ENCODE data around the gene SDHAF1. TPM values are rescaled to one million over a fixed set of nuclear protein-coding genes. Genes with fewer than 3 reads are reported as not detected.

Gene SDHAF1
- total RNA-seq, 4 donors from 2014 or later = 8.6 to 59.9 (median 42.5) TPM

DNA sequence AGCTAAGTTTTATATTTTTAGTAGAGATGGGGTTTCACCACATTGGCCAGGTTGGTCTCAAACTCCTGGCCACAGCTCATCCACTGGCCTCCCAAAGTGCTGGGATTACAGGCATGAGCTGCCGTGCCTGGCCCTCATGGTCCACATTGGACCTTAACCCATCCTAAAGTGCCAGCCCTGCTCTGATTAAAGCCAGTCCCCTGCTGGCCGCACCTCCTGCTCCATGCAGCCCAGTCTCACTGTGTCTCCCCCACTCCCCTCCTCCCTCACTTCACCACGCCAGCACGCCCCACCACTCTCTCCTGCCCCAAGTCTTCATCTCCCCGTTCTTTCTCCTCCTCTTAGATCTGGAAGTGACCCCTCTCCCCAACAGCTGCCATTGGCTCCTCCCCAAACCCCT lies 16.7 kb upstream of the SDHAF1 start:
- TF ChIP-seq, protein P1, sequence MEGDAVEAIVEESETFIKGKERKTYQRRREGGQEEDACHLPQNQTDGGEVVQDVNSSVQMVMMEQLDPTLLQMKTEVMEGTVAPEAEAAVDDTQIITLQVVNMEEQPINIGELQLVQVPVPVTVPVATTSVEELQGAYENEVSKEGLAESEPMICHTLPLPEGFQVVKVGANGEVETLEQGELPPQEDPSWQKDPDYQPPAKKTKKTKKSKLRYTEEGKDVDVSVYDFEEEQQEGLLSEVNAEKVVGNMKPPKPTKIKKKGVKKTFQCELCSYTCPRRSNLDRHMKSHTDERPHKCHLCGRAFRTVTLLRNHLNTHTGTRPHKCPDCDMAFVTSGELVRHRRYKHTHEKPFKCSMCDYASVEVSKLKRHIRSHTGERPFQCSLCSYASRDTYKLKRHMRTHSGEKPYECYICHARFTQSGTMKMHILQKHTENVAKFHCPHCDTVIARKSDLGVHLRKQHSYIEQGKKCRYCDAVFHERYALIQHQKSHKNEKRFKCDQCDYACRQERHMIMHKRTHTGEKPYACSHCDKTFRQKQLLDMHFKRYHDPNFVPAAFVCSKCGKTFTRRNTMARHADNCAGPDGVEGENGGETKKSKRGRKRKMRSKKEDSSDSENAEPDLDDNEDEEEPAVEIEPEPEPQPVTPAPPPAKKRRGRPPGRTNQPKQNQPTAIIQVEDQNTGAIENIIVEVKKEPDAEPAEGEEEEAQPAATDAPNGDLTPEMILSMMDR (IDR thresholded peaks at IDR 0.05; ENCODE audit: low read depth) = no peak

DNA sequence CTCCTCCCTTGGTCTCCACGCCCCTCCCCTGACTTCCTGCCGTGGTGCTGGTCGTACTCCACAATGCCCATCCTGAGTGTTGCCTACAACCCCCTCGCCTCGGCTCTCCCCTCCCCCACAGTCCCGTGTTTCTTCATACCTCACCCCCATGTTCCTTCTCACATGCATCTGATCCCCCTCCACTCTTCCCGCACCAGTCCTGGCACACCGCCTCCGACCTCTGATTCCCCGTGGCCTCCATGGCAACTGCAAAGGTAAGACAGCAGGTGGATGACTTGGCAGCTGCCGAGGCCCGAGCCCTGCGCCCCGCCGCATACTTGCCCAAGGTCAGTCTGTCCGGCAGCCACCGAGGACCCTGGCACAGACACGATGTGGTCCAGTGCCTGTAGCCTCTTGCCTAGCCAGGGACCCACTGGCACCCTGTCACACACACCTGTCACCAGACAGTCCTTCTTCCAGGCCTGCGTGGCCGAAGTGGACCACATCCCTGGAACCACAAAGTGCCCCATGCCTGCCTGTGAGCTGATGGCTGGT lies 16.1 kb upstream of the SDHAF1 start:
- TF ChIP-seq, protein P1 (IDR thresholded peaks at IDR 0.05; ENCODE audit: low read depth) = no peak

DNA sequence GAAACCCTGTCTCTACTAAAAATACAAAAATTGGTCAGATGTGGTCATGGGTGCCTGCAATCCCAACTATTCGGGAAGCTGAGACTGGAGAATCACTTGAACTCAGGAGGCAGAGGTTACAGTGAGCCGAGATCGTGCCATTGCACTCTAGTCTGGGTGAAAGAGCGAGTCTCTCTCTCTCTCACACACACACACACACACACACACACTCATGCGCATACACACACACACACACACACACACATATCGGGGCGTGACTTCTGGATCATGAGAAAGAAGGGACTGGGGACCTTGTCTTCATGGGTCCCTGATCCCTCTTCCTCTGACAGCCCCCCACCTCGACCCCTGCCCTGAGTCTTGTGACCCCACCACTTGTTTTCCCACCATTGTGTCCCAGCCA lies 11.8 kb upstream of the SDHAF1 start:
- TF ChIP-seq, protein P1 (IDR thresholded peaks at IDR 0.05; ENCODE audit: low read depth) = no peak

DNA sequence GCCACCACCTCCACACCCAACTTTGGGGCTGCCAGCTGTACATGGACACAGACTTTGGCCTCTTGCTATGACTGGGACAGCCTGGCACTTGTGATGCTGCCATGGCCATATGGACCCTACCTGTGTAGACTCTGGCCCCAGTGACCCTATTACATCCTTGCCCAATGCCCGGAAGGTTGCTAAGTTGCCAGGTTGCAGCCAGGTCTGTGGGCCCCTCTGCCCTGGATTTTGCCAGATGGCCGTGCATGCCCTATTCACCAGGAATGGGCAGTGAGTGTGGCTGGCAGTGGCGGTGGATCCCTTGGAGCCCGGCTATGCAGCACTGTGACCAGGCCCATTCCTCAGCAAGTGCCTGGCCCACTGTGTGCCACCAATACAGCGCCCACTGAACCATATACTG lies 8.9 kb upstream of the SDHAF1 start:
- TF ChIP-seq, protein P1 (IDR thresholded peaks at IDR 0.05; ENCODE audit: low read depth) = no peak

DNA sequence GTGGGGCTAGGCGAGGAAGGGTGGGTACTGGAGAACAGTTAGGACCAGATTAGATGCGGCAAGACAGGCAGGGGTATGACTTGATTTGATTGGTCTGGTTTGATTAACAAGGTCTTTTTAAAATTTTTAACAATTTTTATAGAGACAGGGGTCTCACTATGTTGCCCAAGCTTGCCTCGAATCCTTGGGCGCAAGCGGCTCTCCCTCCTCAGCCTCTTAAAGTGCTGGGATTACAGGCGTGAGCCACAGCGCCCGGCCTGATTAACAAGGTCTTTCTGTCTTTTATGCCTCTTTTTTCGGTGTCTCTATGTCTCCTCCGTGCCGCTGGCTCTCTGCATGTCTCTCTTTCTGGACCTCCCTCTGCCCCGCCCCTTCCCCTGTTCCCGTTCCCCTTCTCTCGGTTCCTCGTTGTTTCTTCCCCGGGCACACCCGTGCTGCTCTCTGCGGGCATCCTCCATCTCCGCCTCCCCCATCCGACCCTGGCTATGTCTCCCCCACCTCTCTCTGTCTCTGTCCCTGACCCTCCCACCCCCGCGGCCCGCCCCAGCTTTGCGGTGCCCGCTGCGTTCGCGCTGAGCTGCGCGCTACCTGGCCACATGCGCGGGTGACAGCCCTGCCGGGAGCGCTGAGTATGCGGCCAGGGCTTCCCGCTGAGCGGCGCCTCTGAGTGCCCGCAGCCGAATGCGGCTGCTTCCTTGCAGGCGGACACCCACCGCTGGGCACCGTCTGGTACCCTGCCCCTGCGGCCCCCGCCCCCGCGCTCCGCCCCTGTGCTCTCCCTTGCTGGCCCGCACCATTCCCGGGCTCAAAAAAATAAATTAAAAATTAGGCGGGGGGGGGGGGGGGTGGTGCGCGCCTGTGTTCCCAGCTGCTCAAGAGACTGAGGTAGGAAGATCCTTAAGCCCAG lies 8.1 kb upstream of the SDHAF1 start:
- TF ChIP-seq, protein P1 (IDR thresholded peaks at IDR 0.05; ENCODE audit: low read depth) = no peak

DNA sequence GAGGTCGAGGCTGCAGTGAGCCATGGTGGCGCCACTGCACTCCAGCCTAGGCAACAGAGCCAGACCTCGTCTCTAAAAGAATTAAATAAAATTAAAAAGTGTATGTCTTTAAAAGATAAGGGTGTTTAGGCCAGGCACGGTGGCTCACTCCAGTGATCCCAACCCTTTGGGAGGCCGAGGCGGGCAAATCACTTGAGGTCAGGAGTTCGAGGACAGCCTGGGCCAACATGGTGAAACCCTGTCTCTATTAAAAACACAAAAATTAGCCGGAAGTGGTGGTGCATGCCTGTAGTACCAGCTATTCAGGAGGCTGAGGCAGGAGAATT lies 7.5 kb upstream of the SDHAF1 start:
- TF ChIP-seq, protein P1 (IDR thresholded peaks at IDR 0.05; ENCODE audit: low read depth) = no peak

DNA sequence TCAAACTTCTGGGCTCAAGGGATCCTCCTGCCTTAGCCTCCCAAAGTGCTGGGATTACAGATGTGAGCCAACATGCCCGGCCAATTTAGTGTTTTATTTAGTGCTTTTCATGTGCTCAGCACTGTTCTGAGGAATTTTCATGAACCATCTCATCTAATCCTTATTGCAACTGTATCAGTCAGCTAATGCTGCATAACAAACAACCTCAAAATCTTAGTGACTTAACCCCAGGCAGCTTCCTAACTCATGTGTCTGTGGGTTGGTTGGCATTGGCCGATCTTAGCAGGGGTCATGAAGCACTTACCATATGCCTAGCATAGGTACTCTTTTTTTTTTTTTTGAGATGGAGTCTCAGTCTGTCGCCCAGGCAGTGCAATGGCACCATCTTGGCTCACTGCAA lies 6.2 kb upstream of the SDHAF1 start:
- TF ChIP-seq, protein P1 (IDR thresholded peaks at IDR 0.05; ENCODE audit: low read depth) = no peak

Measured in subcutaneous adipose tissue (tissue), 4 donors.